OCI-LY3 (cell line): ENCODE data around the gene ORC3.

Experiments
- EZH2phosphoT487 ChIP-seq: fragments of 200-600 bp; shearing (Covaris generic); IDR thresholded peaks from 2 replicates; pipeline ENCODE4 v1.6.1; 2018; ENCODE audit warnings: antibody characterized with exemption, mixed run types, low read depth
- TF ChIP-seq, protein P1 (sequence below): fragments of 200-600, 300-600 bp; sonication (generic); IDR thresholded peaks from 2 replicates; pipeline ENCODE4 v1.5.1; 2014; ENCODE audit warnings: antibody characterized with exemption, low read length, low read depth

DNA sequence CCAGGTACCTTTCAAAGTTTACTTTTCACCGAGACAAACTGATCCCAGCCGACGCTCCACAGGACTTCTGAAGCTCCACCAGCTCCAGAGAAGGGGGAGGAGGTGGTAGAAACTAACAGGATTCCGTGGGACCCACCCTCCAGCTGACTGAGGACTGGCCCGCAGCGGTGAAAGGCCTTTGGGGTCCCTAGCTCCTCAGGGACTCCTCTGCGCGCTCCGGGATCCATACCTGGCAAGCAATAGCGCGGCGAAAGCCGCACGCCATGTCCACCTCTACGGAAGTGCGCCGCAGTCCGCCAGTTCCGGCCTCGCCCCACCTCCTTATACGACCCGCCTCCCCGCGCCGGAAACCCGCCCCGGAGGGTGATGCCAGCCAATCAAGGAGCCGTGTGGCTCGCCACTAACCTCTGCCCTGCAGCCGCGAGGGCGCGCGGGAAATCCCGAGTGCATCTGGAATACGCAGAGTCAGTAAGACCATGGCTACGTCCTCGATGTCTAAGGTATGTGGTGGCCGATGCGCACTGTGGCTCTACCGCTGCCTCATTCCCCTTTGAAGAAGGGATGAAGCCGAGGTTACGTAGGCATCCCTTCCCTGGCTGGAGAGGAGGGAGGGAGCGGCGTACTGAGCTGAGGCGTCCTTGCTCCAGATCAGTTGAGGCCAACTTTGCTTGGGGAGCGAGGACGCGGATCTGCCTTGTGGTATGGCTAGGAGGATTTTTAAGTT is at the start of gene ORC3, which contains the start of gene RARS2:
- TF ChIP-seq, protein P1, sequence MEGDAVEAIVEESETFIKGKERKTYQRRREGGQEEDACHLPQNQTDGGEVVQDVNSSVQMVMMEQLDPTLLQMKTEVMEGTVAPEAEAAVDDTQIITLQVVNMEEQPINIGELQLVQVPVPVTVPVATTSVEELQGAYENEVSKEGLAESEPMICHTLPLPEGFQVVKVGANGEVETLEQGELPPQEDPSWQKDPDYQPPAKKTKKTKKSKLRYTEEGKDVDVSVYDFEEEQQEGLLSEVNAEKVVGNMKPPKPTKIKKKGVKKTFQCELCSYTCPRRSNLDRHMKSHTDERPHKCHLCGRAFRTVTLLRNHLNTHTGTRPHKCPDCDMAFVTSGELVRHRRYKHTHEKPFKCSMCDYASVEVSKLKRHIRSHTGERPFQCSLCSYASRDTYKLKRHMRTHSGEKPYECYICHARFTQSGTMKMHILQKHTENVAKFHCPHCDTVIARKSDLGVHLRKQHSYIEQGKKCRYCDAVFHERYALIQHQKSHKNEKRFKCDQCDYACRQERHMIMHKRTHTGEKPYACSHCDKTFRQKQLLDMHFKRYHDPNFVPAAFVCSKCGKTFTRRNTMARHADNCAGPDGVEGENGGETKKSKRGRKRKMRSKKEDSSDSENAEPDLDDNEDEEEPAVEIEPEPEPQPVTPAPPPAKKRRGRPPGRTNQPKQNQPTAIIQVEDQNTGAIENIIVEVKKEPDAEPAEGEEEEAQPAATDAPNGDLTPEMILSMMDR, result no peak
- no peak for TF ChIP-seq EZH2phosphoT487
